ENCODE data around the gene NMNAT2. TPM values are rescaled to one million over a fixed set of nuclear protein-coding genes. Genes with fewer than 3 reads are reported as not detected.

The NMNAT2 gene
- total RNA-seq, 6 donors from 2014 or later: 0.13 to 0.72 (median 0.17) TPM; not detected in 2

- ATAC-seq (ENCODE audit: low FRiP score in 2 of 2) (peak in 1 of 2 donors; percentile 48), DNase-seq (no peak)
- TF ChIP-seq POLR2AphosphoS5 (IDR thresholded peaks at IDR 0.05) (no peak), POLR2A (IDR thresholded peaks at IDR 0.05) (no peak), CTCF (IDR thresholded peaks at IDR 0.05) (no peak), EP300 (IDR thresholded peaks at IDR 0.05) (no peak)
- no peak overlapping the region for H3K27ac ChIP-seq
- H3K4me3 ChIP-seq: no peak overlapping the region
- H3K36me3 ChIP-seq: no peaks in the 10 kb centered on the region
- H3K27me3 ChIP-seq: no peaks in the 10 kb centered on the region
- H3K9me3 ChIP-seq: no peaks in the 10 kb centered on the region
- peaks cover 9 to 14% (median 12%) of the 10 kb centered on the region in 4 donors for H3K4me1 ChIP-seq
- 78 to 84% methylated on average over 5 of the region's 5 CpGs for WGBS, 2 donors
These were observed 203.9 kb downstream of the NMNAT2 start for GRCh38 chr1:183214021-183214970.

- Histone ChIP-seq H3K27me3 (no peaks in the 10 kb centered on the region), H3K9me3 (no peaks in the 10 kb centered on the region), H3K4me3 (no peak overlapping the region), H3K36me3 (no peaks in the 10 kb centered on the region), H3K4me1 (peaks cover 0 to 3% (median 0%) of the 10 kb centered on the region in 4 donors), H3K27ac (no peak overlapping the region)
- ATAC-seq (ENCODE audit: low FRiP score in 2 of 2) (no peak), DNase-seq (no peak)
- WGBS, 2 donors: 89 to 90% methylated on average over 1 of the region's 1 CpG
- TF ChIP-seq POLR2AphosphoS5 (IDR thresholded peaks at IDR 0.05) (no peak), POLR2A (IDR thresholded peaks at IDR 0.05) (no peak), EP300 (IDR thresholded peaks at IDR 0.05) (no peak), CTCF (IDR thresholded peaks at IDR 0.05) (no peak)
These were observed 205.3 kb downstream of the NMNAT2 start for GRCh38 chr1:183212870-183213269.

GRCh38 chr1:183210681-183211080, 207.5 kb downstream of the NMNAT2 start:
- no peak for DNase-seq
- H3K4me3 ChIP-seq: no peak overlapping the region
- H3K9me3 ChIP-seq: no peaks in the 10 kb centered on the region
- no peak overlapping the region for H3K27ac ChIP-seq
- no peak for TF ChIP-seq POLR2A (IDR thresholded peaks at IDR 0.05)
- TF ChIP-seq EP300 (IDR thresholded peaks at IDR 0.05): no peak
- TF ChIP-seq CTCF (IDR thresholded peaks at IDR 0.05): no peak
- no peak for TF ChIP-seq POLR2AphosphoS5 (IDR thresholded peaks at IDR 0.05)
- no peaks in the 10 kb centered on the region for H3K36me3 ChIP-seq
- no peaks in the 10 kb centered on the region for H3K4me1 ChIP-seq
- ATAC-seq (ENCODE audit: low FRiP score in 2 of 2): no peak
- no peaks in the 10 kb centered on the region for H3K27me3 ChIP-seq

- Histone ChIP-seq H3K36me3 (no peaks in the 10 kb centered on the region), H3K4me1 (no peaks in the 10 kb centered on the region), H3K27ac (no peak overlapping the region), H3K4me3 (no peak overlapping the region), H3K9me3 (no peaks in the 10 kb centered on the region), H3K27me3 (no peaks in the 10 kb centered on the region)
- TF ChIP-seq CTCF (IDR thresholded peaks at IDR 0.05) (no peak), EP300 (IDR thresholded peaks at IDR 0.05) (no peak), POLR2A (IDR thresholded peaks at IDR 0.05) (no peak), POLR2AphosphoS5 (IDR thresholded peaks at IDR 0.05) (no peak)
- no peak for DNase-seq
- ATAC-seq (ENCODE audit: low FRiP score in 2 of 2): peak in 1 of 2 donors; percentile 81
These were observed 208.5 kb downstream of the NMNAT2 start for GRCh38 chr1:183209533-183210158.

Measured in upper lobe of left lung (tissue), 6 donors.